HEK293 (cell line): ENCODE measurements around the gene MAN1B1.

Experiments used
- REPIN1 ChIP-seq: fragments of 450-650 bp; formaldehyde crosslinking; IDR thresholded peaks from 2 replicates; pipeline ENCODE4 v1.5.1; 2017; ENCODE audit warnings: missing biosample characterization, missing genetic modification characterization, low read depth
- SALL2 ChIP-seq: fragments of 450-650 bp; formaldehyde crosslinking; IDR thresholded peaks from 2 replicates; pipeline ENCODE4 v1.5.0; 2017; ENCODE audit warnings: missing biosample characterization, mild to moderate bottlenecking, missing genetic modification characterization, borderline replicate concordance
- ZBTB10 ChIP-seq: fragments of 450-650 bp; formaldehyde crosslinking; IDR thresholded peaks from 2 replicates; pipeline ENCODE4 v1.5.1; 2016; ENCODE audit warnings: missing biosample characterization, missing genetic modification characterization
- ZNF398 ChIP-seq: fragments of 450-650 bp; formaldehyde crosslinking; IDR thresholded peaks from 2 replicates; pipeline ENCODE4 v1.5.1; 2017; ENCODE audit warnings: missing biosample characterization, missing genetic modification characterization
- ZNF660 ChIP-seq: fragments of 450-650 bp; IDR thresholded peaks from 2 replicates; pipeline ENCODE4 v1.5.1; 2018; ENCODE audit warnings: missing biosample characterization, mild to moderate bottlenecking, missing genetic modification characterization
- ZNF664 ChIP-seq: fragments of 450-650 bp; formaldehyde crosslinking; IDR thresholded peaks from 2 replicates; pipeline ENCODE4 v1.5.1; 2016; ENCODE audit warnings: missing biosample characterization, missing genetic modification characterization
- ZNF776 ChIP-seq: fragments of 450-650 bp; formaldehyde crosslinking; IDR thresholded peaks from 2 replicates; pipeline ENCODE4 v1.5.0; 2017; ENCODE audit warnings: missing biosample characterization, missing genetic modification characterization, borderline replicate concordance
- ZSCAN30 ChIP-seq: fragments of 450-650 bp; IDR thresholded peaks from 2 replicates; pipeline ENCODE4 v1.5.1; 2018; ENCODE audit warnings: missing biosample characterization, mild to moderate bottlenecking, missing genetic modification characterization, moderate library complexity
- TF ChIP-seq, protein P1 (sequence below): fragments of 450-650 bp; formaldehyde crosslinking; IDR thresholded peaks from 2 replicates; pipeline ENCODE4 v1.5.1; 2016; ENCODE audit warnings: missing biosample characterization, missing genetic modification characterization
- TF ChIP-seq, protein P2 (sequence below): fragments of 450-650 bp; IDR thresholded peaks from 2 replicates; pipeline ENCODE4 v1.5.1; 2018; ENCODE audit warnings: missing biosample characterization, mild to moderate bottlenecking, missing genetic modification characterization
- TF ChIP-seq, protein P3 (sequence below): IDR thresholded peaks from 2 replicates; pipeline ENCODE4 v1.6.1; 2011; ENCODE audit warnings: mild to moderate bottlenecking, low read depth, low read length, borderline replicate concordance

GRCh38 chr9:137103206-137103999 is 16.6 kb downstream of the MAN1B1 start:
- TF ChIP-seq, protein P1, sequence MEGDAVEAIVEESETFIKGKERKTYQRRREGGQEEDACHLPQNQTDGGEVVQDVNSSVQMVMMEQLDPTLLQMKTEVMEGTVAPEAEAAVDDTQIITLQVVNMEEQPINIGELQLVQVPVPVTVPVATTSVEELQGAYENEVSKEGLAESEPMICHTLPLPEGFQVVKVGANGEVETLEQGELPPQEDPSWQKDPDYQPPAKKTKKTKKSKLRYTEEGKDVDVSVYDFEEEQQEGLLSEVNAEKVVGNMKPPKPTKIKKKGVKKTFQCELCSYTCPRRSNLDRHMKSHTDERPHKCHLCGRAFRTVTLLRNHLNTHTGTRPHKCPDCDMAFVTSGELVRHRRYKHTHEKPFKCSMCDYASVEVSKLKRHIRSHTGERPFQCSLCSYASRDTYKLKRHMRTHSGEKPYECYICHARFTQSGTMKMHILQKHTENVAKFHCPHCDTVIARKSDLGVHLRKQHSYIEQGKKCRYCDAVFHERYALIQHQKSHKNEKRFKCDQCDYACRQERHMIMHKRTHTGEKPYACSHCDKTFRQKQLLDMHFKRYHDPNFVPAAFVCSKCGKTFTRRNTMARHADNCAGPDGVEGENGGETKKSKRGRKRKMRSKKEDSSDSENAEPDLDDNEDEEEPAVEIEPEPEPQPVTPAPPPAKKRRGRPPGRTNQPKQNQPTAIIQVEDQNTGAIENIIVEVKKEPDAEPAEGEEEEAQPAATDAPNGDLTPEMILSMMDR (tag by site-specific recombination): no peak
- TF ChIP-seq, protein P2, sequence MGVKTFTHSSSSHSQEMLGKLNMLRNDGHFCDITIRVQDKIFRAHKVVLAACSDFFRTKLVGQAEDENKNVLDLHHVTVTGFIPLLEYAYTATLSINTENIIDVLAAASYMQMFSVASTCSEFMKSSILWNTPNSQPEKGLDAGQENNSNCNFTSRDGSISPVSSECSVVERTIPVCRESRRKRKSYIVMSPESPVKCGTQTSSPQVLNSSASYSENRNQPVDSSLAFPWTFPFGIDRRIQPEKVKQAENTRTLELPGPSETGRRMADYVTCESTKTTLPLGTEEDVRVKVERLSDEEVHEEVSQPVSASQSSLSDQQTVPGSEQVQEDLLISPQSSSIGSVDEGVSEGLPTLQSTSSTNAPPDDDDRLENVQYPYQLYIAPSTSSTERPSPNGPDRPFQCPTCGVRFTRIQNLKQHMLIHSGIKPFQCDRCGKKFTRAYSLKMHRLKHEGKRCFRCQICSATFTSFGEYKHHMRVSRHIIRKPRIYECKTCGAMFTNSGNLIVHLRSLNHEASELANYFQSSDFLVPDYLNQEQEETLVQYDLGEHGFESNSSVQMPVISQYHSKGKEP (tag by site-specific recombination): no peak
- TF ChIP-seq ZNF664 (tag by site-specific recombination) (no peak), ZNF398 (tag by site-specific recombination) (no peak), REPIN1 (no peak), ZSCAN30 (tag by site-specific recombination) (no peak), ZNF660 (tag by site-specific recombination) (no peak), SALL2 (tag by site-specific recombination) (no peak), ZNF776 (tag by site-specific recombination) (no peak), ZBTB10 (tag by site-specific recombination) (no peak)
- TF ChIP-seq, protein P3, sequence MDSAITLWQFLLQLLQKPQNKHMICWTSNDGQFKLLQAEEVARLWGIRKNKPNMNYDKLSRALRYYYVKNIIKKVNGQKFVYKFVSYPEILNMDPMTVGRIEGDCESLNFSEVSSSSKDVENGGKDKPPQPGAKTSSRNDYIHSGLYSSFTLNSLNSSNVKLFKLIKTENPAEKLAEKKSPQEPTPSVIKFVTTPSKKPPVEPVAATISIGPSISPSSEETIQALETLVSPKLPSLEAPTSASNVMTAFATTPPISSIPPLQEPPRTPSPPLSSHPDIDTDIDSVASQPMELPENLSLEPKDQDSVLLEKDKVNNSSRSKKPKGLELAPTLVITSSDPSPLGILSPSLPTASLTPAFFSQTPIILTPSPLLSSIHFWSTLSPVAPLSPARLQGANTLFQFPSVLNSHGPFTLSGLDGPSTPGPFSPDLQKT: no peak
